Measurements from ENCODE around the gene UQCR11. TPM values are rescaled to one million over a fixed set of nuclear protein-coding genes. Genes with fewer than 3 reads are reported as not detected.

The UQCR11 gene
- total and polyA plus RNA-seq, 2 experiments from 2014 or later: 49.3 to 669 TPM

GRCh38 chr19:1651568-1652291 is 46.5 kb upstream of the UQCR11 start:
- Histone ChIP-seq H3K4me2 (ENCODE audit: unreplicated experiment) (peak overlapping the region; percentile 93), H3F3A (ENCODE audit: insufficient read depth) (no peaks in the 10 kb centered on the region), H2AFZ (peak overlapping the region; percentile 45; the same call in 1 of the 2 replicates), H3K79me2 (ENCODE audit: insufficient read depth) (peaks cover 43% of the 10 kb centered on the region), H3K27ac (peak overlapping the region; percentile 7; the same call in 1 of the 2 replicates), H3K4me3 (peak overlapping the region; percentile 82), H4K20me1 (ENCODE audit: insufficient read depth) (no peaks in the 10 kb centered on the region), H3K27me3 (replicated peaks; ENCODE audit: insufficient read depth) (no peaks in the 10 kb centered on the region), H3K9ac (peak overlapping the region; percentile 77), H3K4me1 (ENCODE audit: insufficient read depth) (no peaks in the 10 kb centered on the region), H3K9me2 (ENCODE audit: insufficient read depth) (no peaks in the 10 kb centered on the region), H3K36me3 (ENCODE audit: low read depth) (no peaks in the 10 kb centered on the region), H3K9me3 (ENCODE audit: low read depth) (no peaks in the 10 kb centered on the region)
- TF ChIP-seq EZH2 (IDR thresholded peaks at IDR 0.05; ENCODE audit: insufficient read depth, poor library complexity, severe bottlenecking) (no peak), EZH2phosphoT487 (IDR thresholded peaks at IDR 0.05; ENCODE audit: insufficient read depth, low read depth) (no peak)
- in situ Hi-C loops (cut with MboI): no loop called here
- 2 to 3% methylated on average over 12 to 81 of the region's 101 CpGs for WGBS, 2 experiments (ENCODE audit: low coverage in 1 of 2, low lambda C conversion rate in 2 of 2, missing lambda C conversion rate in 2 of 2)
- DNase-seq: peak; percentile 74

GRCh38 chr19:1650650-1651567 is 45.6 kb upstream of the UQCR11 start:
- Histone ChIP-seq H4K20me1 (ENCODE audit: insufficient read depth) (no peaks in the 10 kb centered on the region), H3K27me3 (replicated peaks; ENCODE audit: insufficient read depth) (no peaks in the 10 kb centered on the region), H3K36me3 (ENCODE audit: low read depth) (no peaks in the 10 kb centered on the region), H3K27ac (no peak overlapping the region), H2AFZ (peak overlapping the region; percentile 45; the same call in 1 of the 2 replicates), H3K9me2 (ENCODE audit: insufficient read depth) (no peaks in the 10 kb centered on the region), H3K4me2 (ENCODE audit: unreplicated experiment) (peak overlapping the region; percentile 93), H3F3A (ENCODE audit: insufficient read depth) (no peaks in the 10 kb centered on the region), H3K79me2 (ENCODE audit: insufficient read depth) (peaks cover 43% of the 10 kb centered on the region), H3K9ac (peak overlapping the region; percentile 77), H3K4me3 (peak overlapping the region; percentile 82), H3K4me1 (ENCODE audit: insufficient read depth) (no peaks in the 10 kb centered on the region), H3K9me3 (ENCODE audit: low read depth) (no peaks in the 10 kb centered on the region)
- DNase-seq: peak; percentile 52
- no peak for TF ChIP-seq EZH2 (IDR thresholded peaks at IDR 0.05; ENCODE audit: insufficient read depth, poor library complexity, severe bottlenecking)
- no peak for TF ChIP-seq EZH2phosphoT487 (IDR thresholded peaks at IDR 0.05; ENCODE audit: insufficient read depth, low read depth)
- in situ Hi-C loops (cut with MboI): no loop called here
- 19 to 25% methylated on average over 30 to 36 of the region's 36 CpGs for WGBS, 2 experiments (ENCODE audit: low coverage in 1 of 2, low lambda C conversion rate in 2 of 2, missing lambda C conversion rate in 2 of 2)

DNA sequence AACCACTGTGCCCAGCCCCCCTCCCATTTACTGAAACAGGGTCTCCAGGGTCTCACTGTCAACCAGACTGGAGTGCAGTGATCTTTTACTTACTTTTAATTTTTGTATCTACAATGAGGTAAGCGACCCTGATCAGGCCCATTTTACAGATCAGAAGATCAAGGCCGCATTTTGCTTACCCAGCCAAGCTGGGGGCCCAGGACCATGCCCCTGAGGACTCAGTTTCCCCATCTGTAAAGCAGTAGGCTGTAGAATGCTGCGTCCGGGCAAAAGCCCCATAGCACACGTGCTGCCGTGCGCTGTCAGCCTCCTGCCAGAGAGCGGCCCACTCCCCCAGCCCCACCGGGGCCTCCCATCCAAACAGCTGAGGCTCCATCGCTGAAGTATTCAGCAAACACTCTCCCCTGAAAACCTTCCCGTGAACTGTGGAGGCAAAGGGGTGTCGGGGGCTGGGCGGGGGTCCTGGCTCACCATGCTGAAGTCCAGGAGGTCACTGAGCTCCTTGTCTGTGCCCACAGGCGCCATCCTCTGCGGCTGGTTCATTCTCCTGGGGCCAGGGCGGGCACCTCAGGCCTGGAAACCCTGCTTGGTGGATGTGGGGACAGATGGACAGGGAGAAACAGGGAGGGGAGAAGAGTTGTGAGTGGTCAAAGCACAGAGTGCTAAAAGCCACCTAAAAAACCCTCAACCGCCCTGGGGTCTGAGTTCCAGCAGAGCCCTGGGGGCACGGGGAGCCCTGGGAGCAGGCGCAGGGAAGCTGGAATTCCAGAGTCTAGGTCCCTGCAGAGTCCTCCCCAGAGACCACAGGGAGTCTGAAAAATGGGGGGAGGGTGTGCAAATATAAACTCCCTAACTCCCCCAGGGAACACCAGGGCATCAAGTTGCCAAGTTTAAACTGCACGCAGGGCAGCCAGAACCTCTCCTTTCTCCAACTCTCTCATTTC is 44.7 kb upstream of the UQCR11 start:
- Histone ChIP-seq H2AFZ (no peak overlapping the region), H3K4me2 (ENCODE audit: unreplicated experiment) (peak overlapping the region; percentile 93), H3K79me2 (ENCODE audit: insufficient read depth) (peaks cover 43% of the 10 kb centered on the region)

More for the DNA sequence above, 44.7 kb upstream of the UQCR11 start:
- H3K36me3 ChIP-seq (ENCODE audit: low read depth): no peaks in the 10 kb centered on the region; the same call in 1 of the 2 replicates
- no peaks in the 10 kb centered on the region for H3K9me2 ChIP-seq (ENCODE audit: insufficient read depth)
- no peaks in the 10 kb centered on the region for H3K9me3 ChIP-seq (ENCODE audit: low read depth)
- H3F3A ChIP-seq (ENCODE audit: insufficient read depth): no peaks in the 10 kb centered on the region
- no peak for TF ChIP-seq EZH2 (IDR thresholded peaks at IDR 0.05; ENCODE audit: insufficient read depth, poor library complexity, severe bottlenecking)
- no peak for TF ChIP-seq EZH2phosphoT487 (IDR thresholded peaks at IDR 0.05; ENCODE audit: insufficient read depth, low read depth)
- peak overlapping the region; percentile 82 for H3K4me3 ChIP-seq
- in situ Hi-C loops (cut with MboI): no loop called here
- H3K4me1 ChIP-seq (ENCODE audit: insufficient read depth): no peaks in the 10 kb centered on the region
- H3K27me3 ChIP-seq (replicated peaks; ENCODE audit: insufficient read depth): no peaks in the 10 kb centered on the region
- no peak for DNase-seq
- WGBS, 2 experiments (ENCODE audit: low coverage in 1 of 2, low lambda C conversion rate in 2 of 2, missing lambda C conversion rate in 2 of 2): 92 to 95% methylated on average over 15 to 20 of the region's 20 CpGs
- no peaks in the 10 kb centered on the region for H4K20me1 ChIP-seq (ENCODE audit: insufficient read depth)
- H3K9ac ChIP-seq: peak overlapping the region; percentile 77
- no peak overlapping the region for H3K27ac ChIP-seq
